Liver (tissue), 9 donors: ENCODE data around the gene CEP128. TPM values are rescaled to one million over a fixed set of nuclear protein-coding genes. Genes with fewer than 3 reads are reported as not detected.
"Not testable (repeated sequence)": the region's sequence is repeated elsewhere in the genome, so short reads cannot be mapped to it uniquely, and the experiment has no call there.

Experiments
- DNase-seq: peaks from one replicate; pipeline ENCODE4 v3.0.0-alpha.2; 2017; ENCODE audit warnings: low spot score
- H3K27ac ChIP-seq, 2 donors: one replicate each; pipeline ENCODE4 v1.7.0; 2013; ENCODE audit warnings: inconsistent platforms in 2 of 2, low read length in 2 of 2, control low read depth in 1 of 2, low read depth in 1 of 2, mild to moderate bottlenecking in 1 of 2
- H3K27me3 ChIP-seq, 4 donors: one replicate each; pipeline versions ENCODE4 v1.6.1 to v1.7.0; 2013; ENCODE audit warnings: low read length in 3 of 4, inconsistent platforms in 1 of 4, mild to moderate bottlenecking in 1 of 4, moderate library complexity in 1 of 4; ENCODE audit not compliant: control insufficient read depth in 4 of 4, insufficient read depth in 4 of 4
- H3K36me3 ChIP-seq, 4 donors: one replicate each; pipeline versions ENCODE4 v1.6.1 to v1.7.0; 2013; ENCODE audit warnings: low read length in 3 of 4, mild to moderate bottlenecking in 3 of 4, low read depth in 1 of 4, moderate library complexity in 1 of 4; ENCODE audit not compliant: control insufficient read depth in 4 of 4, insufficient read depth in 3 of 4
- H3K4me1 ChIP-seq, 4 donors: one replicate each; pipeline versions ENCODE4 v1.6.1 to v1.7.0; 2013; ENCODE audit warnings: low read length in 3 of 4, mild to moderate bottlenecking in 3 of 4, moderate library complexity in 1 of 4; ENCODE audit not compliant: control insufficient read depth in 4 of 4, insufficient read depth in 4 of 4
- H3K4me3 ChIP-seq, 3 donors: one replicate each; pipeline versions ENCODE4 v1.6.1 to v1.7.0; 2013; ENCODE audit warnings: low read length in 3 of 3, control low read depth in 1 of 3, low read depth in 1 of 3, mild to moderate bottlenecking in 1 of 3
- H3K9ac ChIP-seq, 2 donors: one replicate each; pipeline ENCODE4 v1.7.0; 2013; ENCODE audit warnings: low read length in 2 of 2, mild to moderate bottlenecking in 2 of 2, moderate library complexity in 2 of 2, control low read depth in 1 of 2, low read depth in 1 of 2
- H3K9me3 ChIP-seq, 4 donors: one replicate each; pipeline versions ENCODE4 v1.6.1 to v1.7.0; 2013; ENCODE audit warnings: low read length in 3 of 4; ENCODE audit not compliant: control insufficient read depth in 4 of 4
- EGR1 ChIP-seq, 2 donors: IDR thresholded peaks; 2 replicates each; pipeline ENCODE4 v1.6.1; 2016 to 2018; ENCODE audit warnings: antibody characterized with exemption in 2 of 2, low read depth in 2 of 2
- FOXA1 ChIP-seq: IDR thresholded peaks from 2 replicates; pipeline ENCODE4 v1.6.1; 2016; ENCODE audit warnings: antibody characterized with exemption
- GABPA ChIP-seq, 2 donors: IDR thresholded peaks in 1 of 2; conservative IDR thresholded peaks in 1 of 2; 2 replicates each; pipeline ENCODE4 v1.6.1; 2016; ENCODE audit warnings: antibody characterized with exemption in 2 of 2, mild to moderate bottlenecking in 1 of 2, moderate library complexity in 1 of 2
- HNF4A ChIP-seq, 2 donors: conservative IDR thresholded peaks; 2 replicates each; pipeline ENCODE4 v1.6.1; 2016; ENCODE audit warnings: antibody characterized with exemption in 2 of 2, mild to moderate bottlenecking in 2 of 2
- HNF4G ChIP-seq: IDR thresholded peaks from 2 replicates; pipeline ENCODE4 v1.6.1; 2016; ENCODE audit warnings: antibody characterized with exemption
- NR2F2 ChIP-seq: IDR thresholded peaks from 2 replicates; pipeline ENCODE4 v1.6.1; 2016; ENCODE audit warnings: antibody characterized with exemption
- RXRA ChIP-seq, 2 donors: IDR thresholded peaks; 2 replicates each; pipeline ENCODE4 v1.6.1; 2017 to 2018; ENCODE audit warnings: antibody characterized with exemption in 2 of 2, mild to moderate bottlenecking in 1 of 2
- SP1 ChIP-seq: IDR thresholded peaks from 2 replicates; pipeline ENCODE4 v1.6.1; 2018; ENCODE audit warnings: antibody characterized with exemption, mild to moderate bottlenecking
- TAF1 ChIP-seq: conservative IDR thresholded peaks from 2 replicates; pipeline ENCODE4 v1.6.1; 2016; ENCODE audit warnings: antibody characterized with exemption, mild to moderate bottlenecking
- WGBS: extraction: QIAGEN DNeasy Blood & Tissue Kit; methylation state at CpG from one replicate; pipeline ENCODE4 v1.1.7; 2013; 5-methylcytosine and 5-hydroxymethylcytosine counted together
- polyA plus RNA-seq, 2 donors: library from polyadenylated mRNA; stranded (reverse) in 1 of 2; unstranded in 1 of 2; fragments of 200-250 nt in 1 of 2; fragments of >200 nt in 1 of 2; fragmentation: Nextera tagmentation in 1 of 2; extraction: Ambion mirVana in 1 of 2; gene quantifications; one replicate each; pipeline versions ENCODE4 v1.2.1 to v1.2.3, GENCODE V29; 2013 to 2015
- total RNA-seq, 2 donors: library from RNA; depleted of rRNA; stranded (reverse); fragments of >200 nt; gene quantifications; one replicate each; pipeline ENCODE4 v1.2.3, GENCODE V29; 2014
- TF ChIP-seq, protein P1 (sequence below): IDR thresholded peaks from 2 replicates; pipeline ENCODE4 v1.6.1; 2016; ENCODE audit warnings: antibody characterized with exemption, mild to moderate bottlenecking
- TF ChIP-seq, protein P2 (sequence below): IDR thresholded peaks from 2 replicates; pipeline ENCODE4 v1.6.1; 2016; ENCODE audit warnings: antibody characterized with exemption
- donor health status: healthy.
- donor health status: healthy.
- donor health status: healthy.
- donor health status: healthy.
- donor health status: healthy.

The CEP128 gene
- total and polyA plus RNA-seq, 4 donors: 0.27 to 3.8 (median 1.4) TPM

DNA sequence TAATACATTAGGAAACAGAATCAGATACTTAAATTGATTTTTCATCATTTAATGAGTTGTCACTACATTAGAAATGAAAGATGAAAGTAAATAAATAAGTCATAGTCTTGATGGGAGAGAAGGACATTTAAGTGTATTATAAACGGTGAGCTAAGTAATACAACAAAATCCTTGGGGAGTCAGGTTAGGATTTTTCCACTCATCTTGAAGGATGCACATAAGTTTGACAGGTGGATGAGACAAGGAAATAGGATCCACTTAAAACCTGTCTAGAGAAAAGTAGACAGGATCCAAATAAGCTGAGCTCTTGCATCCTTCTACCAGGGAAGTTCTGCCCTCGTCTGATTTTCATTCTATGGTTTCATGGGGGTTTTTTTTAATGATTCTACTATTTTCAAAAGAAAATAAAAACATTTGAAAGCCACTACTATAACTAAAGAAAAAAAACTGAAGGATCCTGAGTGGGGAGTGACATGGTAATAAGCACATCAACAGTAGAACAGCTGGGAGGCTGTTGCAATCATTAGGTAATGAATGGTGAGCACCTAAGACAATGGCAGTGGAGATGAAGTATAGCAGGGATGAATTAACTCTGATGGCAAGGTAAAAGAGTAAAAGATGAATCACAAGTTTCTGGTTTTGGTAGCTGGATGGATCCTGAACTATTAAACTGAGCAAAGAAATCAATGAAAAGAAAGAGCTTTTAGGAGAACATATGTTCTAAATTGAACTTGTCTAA lies 17.0 kb downstream of the CEP128 start (continued):
- TF ChIP-seq FOXA1: no peak
- TF ChIP-seq GABPA (IDR thresholded peaks at IDR 0.05 in 1 of 2, conservative IDR thresholded peaks at IDR 0.05 in 1 of 2): no peak
- TF ChIP-seq EGR1 (IDR thresholded peaks at IDR 0.05; ENCODE audit: low read depth in 2 of 2): no peak

DNA sequence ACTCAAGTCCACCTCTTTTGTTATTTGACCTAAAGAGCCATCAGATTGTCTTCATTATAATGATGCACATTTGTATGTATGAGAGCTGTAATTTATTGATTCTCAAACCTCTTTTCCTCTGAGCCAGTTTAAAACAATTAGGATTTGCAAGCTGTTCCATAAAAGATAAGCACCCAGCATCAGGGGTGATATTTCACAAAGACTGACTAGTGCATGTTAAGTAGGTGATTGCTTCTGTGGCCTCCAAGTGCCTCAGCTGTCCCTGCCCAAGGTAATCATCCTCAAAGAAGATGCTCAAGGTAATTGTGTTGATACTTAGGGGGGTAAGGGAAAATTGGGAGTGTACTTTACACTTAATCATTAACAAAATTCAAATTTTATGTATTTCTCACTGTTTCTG lies 18.2 kb downstream of the CEP128 start:
- no peaks in the 10 kb centered on the region for H3K4me1 ChIP-seq
- TF ChIP-seq TAF1 (no peak), HNF4A (conservative IDR thresholded peaks at IDR 0.05) (no peak), SP1 (no peak), RXRA (IDR thresholded peaks at IDR 0.05) (no peak), GABPA (IDR thresholded peaks at IDR 0.05 in 1 of 2, conservative IDR thresholded peaks at IDR 0.05 in 1 of 2) (no peak), NR2F2 (no peak), HNF4G (no peak), EGR1 (IDR thresholded peaks at IDR 0.05; ENCODE audit: low read depth in 2 of 2) (no peak)
- TF ChIP-seq, protein P1, sequence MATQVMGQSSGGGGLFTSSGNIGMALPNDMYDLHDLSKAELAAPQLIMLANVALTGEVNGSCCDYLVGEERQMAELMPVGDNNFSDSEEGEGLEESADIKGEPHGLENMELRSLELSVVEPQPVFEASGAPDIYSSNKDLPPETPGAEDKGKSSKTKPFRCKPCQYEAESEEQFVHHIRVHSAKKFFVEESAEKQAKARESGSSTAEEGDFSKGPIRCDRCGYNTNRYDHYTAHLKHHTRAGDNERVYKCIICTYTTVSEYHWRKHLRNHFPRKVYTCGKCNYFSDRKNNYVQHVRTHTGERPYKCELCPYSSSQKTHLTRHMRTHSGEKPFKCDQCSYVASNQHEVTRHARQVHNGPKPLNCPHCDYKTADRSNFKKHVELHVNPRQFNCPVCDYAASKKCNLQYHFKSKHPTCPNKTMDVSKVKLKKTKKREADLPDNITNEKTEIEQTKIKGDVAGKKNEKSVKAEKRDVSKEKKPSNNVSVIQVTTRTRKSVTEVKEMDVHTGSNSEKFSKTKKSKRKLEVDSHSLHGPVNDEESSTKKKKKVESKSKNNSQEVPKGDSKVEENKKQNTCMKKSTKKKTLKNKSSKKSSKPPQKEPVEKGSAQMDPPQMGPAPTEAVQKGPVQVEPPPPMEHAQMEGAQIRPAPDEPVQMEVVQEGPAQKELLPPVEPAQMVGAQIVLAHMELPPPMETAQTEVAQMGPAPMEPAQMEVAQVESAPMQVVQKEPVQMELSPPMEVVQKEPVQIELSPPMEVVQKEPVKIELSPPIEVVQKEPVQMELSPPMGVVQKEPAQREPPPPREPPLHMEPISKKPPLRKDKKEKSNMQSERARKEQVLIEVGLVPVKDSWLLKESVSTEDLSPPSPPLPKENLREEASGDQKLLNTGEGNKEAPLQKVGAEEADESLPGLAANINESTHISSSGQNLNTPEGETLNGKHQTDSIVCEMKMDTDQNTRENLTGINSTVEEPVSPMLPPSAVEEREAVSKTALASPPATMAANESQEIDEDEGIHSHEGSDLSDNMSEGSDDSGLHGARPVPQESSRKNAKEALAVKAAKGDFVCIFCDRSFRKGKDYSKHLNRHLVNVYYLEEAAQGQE: no peak

DNA sequence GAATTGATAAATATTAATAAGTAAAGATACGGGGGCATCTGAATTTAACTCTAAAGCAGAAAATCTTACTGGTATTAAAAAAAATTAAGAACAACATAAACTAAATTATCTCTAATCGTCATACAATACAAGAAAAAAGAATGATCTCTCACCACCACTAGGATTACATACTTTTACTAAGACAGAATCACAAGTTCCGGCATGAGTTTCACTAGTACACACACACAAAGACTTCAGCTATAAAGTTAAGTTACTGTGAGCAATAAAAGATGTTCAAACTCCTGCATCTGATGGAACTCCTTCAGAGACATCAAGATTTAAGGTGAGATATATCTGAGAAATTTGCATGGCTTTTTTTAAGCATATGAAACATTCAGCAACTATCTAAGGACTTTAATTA lies 21.9 kb downstream of the CEP128 start:
- Histone ChIP-seq H3K27ac (no peak overlapping the region), H3K9me3 (no peaks in the 10 kb centered on the region), H3K36me3 (peaks cover 0 to 6% (median 0%) of the 10 kb centered on the region in 4 donors), H3K4me1 (no peaks in the 10 kb centered on the region), H3K27me3 (no peaks in the 10 kb centered on the region), H3K9ac (no peak overlapping the region), H3K4me3 (no peak overlapping the region)
- TF ChIP-seq, protein P2, sequence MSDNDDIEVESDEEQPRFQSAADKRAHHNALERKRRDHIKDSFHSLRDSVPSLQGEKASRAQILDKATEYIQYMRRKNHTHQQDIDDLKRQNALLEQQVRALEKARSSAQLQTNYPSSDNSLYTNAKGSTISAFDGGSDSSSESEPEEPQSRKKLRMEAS: no peak
- no peak for DNase-seq
- 95% methylated on average over 3 of the region's 3 CpGs for WGBS

More for the DNA sequence above, 18.2 kb downstream of the CEP128 start:
- Histone ChIP-seq H3K4me3 (no peak overlapping the region), H3K9ac (no peak overlapping the region), H3K27ac (no peak overlapping the region), H3K36me3 (no peaks in the 10 kb centered on the region), H3K9me3 (no peaks in the 10 kb centered on the region), H3K27me3 (no peaks in the 10 kb centered on the region)
- no peak for DNase-seq

DNA sequence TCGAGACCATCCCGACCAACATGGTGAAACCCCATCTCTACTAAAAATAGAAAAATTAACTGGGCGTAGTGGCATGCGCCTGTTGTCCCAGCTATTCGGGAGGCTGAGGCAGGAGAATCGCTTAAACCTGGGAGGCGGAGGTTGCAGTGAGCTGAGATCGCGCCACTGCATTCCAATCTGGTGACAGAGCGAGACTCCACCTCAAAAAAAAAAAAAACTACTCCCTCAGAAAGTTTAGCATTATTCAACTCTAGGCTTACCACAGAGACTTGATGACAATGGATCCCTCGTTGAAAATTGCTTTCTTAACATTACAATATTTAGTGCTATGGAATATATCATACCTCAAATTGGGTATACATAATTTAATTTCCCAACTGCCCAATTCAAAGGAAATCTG lies 29.5 kb downstream of the CEP128 start:
- 96% methylated on average over 11 of the region's 11 CpGs for WGBS
- not testable (repeated sequence) for H3K4me1 ChIP-seq, H3K9ac ChIP-seq, DNase-seq, H3K36me3 ChIP-seq, H3K27me3 ChIP-seq, H3K9me3 ChIP-seq, H3K27ac ChIP-seq, H3K4me3 ChIP-seq
